GM19324 (cell line): Measurements from ENCODE around the gene TBATA.

Experiments
- ATAC-seq: cut with Tn5 transposase; IDR thresholded peaks from one replicate; pipeline ENCODE4 v1.9.1; 2021; ENCODE audit warnings: mild to moderate bottlenecking, moderate library complexity; ENCODE audit not compliant: unreplicated experiment, low FRiP score

TBATA gene

DNA sequence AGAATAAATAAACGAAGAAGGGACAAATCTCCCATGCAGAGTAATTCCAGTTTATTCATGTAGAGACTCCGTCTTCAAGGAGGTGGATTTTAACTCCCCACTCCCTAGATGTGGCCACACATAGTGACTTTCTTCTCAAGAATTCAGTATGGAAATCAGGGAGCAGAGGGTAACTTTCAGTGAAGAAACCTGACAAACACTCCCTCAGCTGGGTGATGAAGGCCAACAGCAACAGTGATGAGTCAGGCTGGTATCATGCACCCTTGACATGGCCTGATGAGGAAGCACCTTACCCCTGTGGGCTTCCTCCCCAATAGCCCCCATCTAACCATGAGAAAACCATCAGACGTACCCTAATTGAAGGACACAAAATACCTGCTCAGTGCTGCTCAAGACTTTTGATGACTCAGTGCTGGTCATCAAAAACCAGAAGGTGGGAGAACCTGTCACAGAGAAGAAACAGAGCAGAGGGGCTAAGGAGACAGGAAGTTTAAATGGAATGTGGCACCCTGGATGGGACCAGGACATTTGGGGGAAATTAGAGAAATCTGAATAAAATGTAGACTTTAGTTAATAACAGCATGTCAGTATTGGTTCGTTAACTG, 62.3 kb downstream of the TBATA start:
- no peak for ATAC-seq
